Measurements from ENCODE around the gene WDR87.

The WDR87 gene

DNA sequence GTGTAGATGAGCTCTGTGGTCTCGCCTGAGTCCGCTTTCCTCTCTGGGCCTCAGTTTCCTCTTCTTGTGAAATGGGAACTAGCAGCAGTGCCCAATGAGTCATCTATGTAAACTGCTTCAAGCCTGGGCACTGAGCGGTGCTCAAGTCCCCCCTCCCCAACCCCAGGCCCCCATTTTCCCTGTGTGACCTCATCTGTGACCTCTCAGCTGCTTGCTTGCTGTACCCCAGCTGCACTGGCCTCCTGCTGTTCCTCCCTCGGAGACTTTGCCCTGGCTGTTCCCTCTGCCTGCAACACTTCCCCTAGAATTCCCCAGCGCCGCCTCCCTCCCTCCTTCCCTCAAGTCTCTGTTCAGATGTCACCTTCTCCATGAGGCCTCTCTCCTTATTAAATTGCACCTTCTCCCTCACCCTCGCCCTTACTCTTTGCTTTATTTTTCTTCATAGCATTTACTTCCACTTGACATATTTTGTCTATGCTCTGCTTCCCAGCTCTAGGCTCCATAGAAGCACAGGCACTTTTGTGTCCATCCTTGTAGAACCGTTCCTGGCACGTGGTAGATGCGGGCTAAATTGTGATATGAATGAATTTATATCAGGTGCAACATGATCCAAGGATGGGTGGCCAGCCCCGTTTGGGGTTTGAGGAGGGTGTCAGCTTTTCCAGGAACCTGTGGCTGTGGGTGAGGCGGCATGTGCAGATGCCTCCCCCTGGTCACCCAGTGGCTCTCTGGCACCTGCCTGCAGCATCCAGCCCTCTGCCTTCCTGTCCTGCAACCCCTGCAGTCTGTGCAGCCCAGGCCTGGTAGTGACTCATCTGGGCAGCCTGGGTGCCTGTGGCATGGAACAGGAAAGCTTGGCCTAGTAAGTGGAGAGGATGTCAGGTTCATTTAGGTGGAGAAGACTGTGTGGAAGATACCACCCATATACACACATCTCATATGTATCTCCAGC lies 26.9 kb upstream of the WDR87 start:
- no peak for DNase-seq (ENCODE audit: low read depth)
- TF ChIP-seq, protein P1, sequence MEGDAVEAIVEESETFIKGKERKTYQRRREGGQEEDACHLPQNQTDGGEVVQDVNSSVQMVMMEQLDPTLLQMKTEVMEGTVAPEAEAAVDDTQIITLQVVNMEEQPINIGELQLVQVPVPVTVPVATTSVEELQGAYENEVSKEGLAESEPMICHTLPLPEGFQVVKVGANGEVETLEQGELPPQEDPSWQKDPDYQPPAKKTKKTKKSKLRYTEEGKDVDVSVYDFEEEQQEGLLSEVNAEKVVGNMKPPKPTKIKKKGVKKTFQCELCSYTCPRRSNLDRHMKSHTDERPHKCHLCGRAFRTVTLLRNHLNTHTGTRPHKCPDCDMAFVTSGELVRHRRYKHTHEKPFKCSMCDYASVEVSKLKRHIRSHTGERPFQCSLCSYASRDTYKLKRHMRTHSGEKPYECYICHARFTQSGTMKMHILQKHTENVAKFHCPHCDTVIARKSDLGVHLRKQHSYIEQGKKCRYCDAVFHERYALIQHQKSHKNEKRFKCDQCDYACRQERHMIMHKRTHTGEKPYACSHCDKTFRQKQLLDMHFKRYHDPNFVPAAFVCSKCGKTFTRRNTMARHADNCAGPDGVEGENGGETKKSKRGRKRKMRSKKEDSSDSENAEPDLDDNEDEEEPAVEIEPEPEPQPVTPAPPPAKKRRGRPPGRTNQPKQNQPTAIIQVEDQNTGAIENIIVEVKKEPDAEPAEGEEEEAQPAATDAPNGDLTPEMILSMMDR (IDR thresholded peaks at IDR 0.05; ENCODE audit: control insufficient read depth, insufficient read depth, low read depth, low read length, missing control alignments) = no peak
- no peak overlapping the region for H3K4me3 ChIP-seq (ENCODE audit: control insufficient read depth, low read depth, low read length)

DNA sequence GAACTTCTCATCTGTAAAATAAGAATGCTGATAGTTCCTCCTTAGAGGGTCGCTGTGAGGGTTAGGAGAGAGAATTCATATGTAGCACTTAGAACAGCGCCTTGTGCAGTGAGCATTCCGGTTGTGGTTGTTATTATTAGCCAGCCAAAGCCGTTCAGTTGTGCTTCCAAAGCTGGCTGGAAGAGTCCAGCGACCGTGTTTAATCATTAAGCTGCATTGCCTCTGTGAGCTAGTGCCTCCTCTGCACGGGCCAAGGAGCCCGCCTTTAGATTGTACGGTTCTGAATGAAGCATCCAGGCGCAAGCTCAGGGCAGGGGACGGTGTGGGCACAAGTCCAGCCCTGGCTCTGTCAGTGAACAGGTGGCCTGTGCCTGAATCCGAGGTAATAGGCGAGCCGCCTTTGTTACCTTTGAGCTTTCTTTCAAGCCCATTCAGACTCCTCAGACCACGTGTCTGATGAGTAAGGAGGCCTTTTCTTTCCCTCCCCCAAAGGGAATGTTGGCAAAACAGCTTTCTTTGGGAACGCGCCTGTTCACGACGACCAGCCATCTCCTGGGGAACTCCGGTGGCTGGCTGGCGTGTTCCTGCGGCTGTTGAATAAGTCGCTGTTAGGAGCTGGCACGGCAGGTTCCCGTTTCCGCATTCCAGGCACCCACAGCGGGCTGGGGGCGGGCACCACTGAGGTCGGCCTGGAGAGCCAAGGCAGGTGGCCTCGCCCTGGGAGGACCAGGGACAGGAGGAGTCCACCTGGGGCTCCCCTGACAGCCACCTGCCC lies 25.7 kb upstream of the WDR87 start:
- TF ChIP-seq, protein P1 (IDR thresholded peaks at IDR 0.05; ENCODE audit: control insufficient read depth, insufficient read depth, low read depth, low read length, missing control alignments) = peak; percentile 13
- H3K4me3 ChIP-seq (ENCODE audit: control insufficient read depth, low read depth, low read length) = peak overlapping the region; percentile 23
- peak; percentile 8 for DNase-seq (ENCODE audit: low read depth)

DNA sequence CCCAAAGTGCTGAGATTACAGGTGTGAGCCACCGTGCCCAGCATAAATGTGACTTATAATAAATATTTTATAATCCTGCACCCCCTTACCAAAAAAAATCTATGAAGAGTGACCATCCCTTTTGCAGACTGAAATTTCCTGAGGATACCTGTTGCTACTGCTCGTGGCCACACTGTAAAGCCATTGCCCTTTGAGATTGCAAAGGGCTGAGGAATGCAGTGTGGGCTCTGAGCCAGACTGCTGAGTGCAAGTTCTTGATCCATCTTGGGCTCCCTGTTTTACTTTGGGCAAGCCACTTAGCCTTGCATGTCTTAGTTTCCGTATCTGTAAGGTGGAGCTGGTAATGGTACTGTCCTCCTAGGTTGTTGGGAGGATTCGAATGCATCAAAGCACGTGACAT lies 24.0 kb upstream of the WDR87 start:
- H3K4me3 ChIP-seq (ENCODE audit: control insufficient read depth, low read depth, low read length) = no peak overlapping the region
- DNase-seq (ENCODE audit: low read depth) = no peak
- TF ChIP-seq, protein P1 (IDR thresholded peaks at IDR 0.05; ENCODE audit: control insufficient read depth, insufficient read depth, low read depth, low read length, missing control alignments) = no peak

DNA sequence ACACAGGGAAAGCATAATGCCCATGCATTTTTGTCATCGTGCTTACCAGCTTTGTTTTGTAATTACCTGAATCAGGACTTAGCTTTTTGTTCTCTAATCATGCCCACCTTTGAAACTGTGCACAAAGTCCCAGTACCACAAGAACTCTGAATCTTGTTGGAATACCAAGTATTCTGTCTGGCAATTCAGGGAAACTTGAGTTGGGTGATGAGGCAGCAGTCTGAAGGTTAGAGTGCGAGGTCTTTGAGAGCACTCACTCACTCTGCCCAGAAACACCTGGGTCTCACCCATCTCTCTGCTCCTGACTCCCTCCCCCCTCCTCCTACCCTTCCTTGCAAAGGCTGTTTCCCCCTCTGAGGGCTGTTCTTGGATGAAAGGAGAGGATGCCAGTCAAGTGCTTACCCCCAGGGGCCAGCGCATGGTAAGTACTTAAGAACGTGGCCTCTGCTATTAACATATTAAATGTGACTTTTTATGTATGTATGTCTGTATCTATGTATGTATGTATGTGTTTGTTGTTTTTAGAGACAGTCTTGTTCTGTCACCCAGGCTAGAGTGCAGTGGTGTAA lies 23.0 kb upstream of the WDR87 start:
- TF ChIP-seq, protein P1 (IDR thresholded peaks at IDR 0.05; ENCODE audit: control insufficient read depth, insufficient read depth, low read depth, low read length, missing control alignments) = no peak
- no peak overlapping the region for H3K4me3 ChIP-seq (ENCODE audit: control insufficient read depth, low read depth, low read length)
- no peak for DNase-seq (ENCODE audit: low read depth)

DNA sequence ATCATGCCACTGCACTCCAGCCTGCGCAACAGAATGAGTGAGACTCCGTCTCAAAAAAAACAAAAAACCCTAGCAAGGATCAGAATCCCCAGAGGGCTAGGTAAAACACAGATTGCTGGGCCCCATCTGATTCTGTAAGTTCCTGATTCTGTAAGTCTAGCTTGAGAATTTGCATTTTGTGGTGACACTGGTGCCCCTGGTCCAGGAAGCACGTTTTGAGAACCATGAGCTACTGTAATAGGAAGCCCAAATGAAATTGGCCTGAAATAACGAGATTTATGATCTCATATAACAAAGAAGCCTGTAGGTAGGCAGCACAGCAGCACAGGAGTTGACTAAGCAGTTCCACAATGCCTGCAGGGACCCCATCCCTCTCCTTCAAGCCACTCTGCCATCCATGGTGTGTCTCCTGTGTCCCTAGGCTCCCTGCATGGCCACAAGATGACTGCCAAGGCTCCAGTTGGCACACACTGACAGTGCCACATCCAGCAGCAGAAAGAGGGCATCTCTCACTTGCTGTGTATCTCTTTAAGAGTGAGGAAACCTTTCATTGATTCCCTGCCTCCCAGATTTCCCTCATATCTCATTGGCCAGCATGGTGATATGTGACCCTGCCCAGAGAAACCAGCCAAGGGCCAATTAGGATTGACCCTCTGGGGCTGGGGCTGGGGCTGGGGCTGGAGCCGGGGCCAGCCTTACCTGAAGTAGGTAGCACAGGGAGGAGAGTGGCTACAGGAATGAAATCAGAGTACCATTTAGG lies 22.3 kb upstream of the WDR87 start:
- DNase-seq (ENCODE audit: low read depth) = no peak
- no peak overlapping the region for H3K4me3 ChIP-seq (ENCODE audit: control insufficient read depth, low read depth, low read length)
- TF ChIP-seq, protein P1 (IDR thresholded peaks at IDR 0.05; ENCODE audit: control insufficient read depth, insufficient read depth, low read depth, low read length, missing control alignments) = no peak

DNA sequence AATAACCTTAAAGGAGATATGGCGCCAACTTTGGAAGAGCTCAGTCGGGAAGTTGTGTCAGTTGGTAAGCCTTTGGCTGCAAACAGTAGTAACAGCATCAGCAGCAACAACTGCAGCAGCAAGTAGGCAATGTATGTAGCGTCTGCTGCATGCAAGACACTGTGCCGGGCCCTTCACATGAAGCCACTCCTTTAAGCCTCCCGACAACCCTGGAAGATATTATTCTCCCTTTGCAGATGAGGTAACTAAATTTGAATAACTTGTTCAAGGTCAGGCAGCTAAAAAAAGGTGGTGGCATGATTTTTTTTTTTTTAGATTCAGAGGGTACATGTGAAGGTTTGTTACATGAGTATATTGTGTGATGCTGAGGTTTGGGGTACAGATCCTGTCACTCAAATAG lies 20.3 kb upstream of the WDR87 start:
- H3K4me3 ChIP-seq (ENCODE audit: control insufficient read depth, low read depth, low read length) = no peak overlapping the region
- no peak for DNase-seq (ENCODE audit: low read depth)
- TF ChIP-seq, protein P1 (IDR thresholded peaks at IDR 0.05; ENCODE audit: control insufficient read depth, insufficient read depth, low read depth, low read length, missing control alignments) = no peak
